HG03469 (cell line): ENCODE results near the gene KLK4.
"Not testable (repeated sequence)": the region's sequence is repeated elsewhere in the genome, so short reads cannot be mapped to it uniquely, and the experiment has no call there.

Experiments used
- ATAC-seq: cut with Tn5 transposase; IDR thresholded peaks from one replicate; pipeline ENCODE4 v1.9.1; 2021; ENCODE audit warnings: mild to moderate bottlenecking, moderate library complexity, moderate number of reproducible peaks; ENCODE audit not compliant: unreplicated experiment

Gene KLK4

DNA sequence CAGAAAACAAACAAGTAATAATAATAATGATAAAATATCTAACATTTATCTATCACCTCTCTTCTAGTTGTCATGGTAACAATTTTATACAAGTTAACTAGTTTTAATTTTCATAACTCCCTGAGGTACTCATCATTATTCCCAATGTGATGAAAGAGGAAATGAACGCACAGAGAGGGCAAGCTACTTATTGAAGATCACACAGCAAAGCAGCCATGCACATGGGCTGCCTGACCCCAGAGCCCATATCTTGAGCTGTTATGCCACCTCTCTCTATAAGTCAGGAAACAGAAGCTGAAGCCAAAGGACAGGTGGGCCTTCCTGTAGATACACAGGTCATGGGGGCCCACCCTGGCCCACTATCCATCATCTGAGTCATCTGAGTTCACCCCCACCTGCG lies 4.9 kb upstream of the KLK4 start:
- ATAC-seq = no peak

DNA sequence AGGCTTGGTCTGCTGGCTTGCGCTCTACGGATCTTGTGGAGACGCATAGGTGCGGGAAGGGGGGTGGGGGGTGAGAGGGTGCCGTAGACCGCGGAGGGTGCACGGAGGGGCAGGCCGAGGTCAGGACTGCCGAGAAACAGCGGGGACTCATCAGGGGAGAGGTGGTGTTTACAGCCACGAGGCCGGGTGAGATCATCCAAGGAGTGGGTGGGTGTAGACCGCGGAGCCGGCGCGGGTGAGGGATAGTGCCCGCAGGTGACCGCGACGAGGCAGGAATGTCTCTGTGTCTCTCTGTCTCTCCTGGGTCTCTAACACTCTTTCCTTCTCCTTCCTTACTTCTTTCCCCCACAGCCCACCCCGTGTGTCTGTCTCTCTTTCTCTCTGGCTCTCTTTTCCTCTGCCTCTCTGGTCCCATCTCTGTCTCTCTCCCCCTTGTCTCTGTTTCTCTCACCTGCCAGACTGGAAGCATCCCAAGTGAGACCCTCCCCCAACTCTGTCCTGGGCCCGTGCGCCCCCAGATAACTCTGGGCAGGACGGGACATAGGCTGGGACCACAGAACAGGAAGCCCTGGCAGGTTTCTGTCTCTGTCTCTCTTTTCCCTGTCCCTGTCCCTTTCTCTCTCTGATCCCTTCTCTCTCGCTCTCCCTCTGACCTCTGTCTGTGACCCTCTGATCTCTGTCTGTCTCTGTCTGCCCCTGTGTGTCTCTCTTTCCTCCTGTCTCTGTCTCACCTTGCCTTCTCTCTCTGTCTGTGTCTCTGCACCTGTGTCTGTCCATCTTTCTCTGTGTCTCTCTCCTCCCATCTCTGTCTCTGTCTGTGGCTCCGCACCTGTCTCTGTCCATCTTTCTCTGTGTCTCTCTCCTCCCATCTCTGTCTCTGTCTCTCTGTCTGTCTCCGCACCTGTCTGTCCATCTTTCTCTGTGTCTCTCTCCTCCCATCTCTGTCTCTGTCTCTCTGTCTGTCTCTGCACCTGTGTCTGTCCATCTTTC lies 1.8 kb upstream of the KLK4 start:
- no peak for ATAC-seq

GRCh38 chr19:50912102-50912599 lies 956 bp upstream of the KLK4 start:
- no peak for ATAC-seq

DNA sequence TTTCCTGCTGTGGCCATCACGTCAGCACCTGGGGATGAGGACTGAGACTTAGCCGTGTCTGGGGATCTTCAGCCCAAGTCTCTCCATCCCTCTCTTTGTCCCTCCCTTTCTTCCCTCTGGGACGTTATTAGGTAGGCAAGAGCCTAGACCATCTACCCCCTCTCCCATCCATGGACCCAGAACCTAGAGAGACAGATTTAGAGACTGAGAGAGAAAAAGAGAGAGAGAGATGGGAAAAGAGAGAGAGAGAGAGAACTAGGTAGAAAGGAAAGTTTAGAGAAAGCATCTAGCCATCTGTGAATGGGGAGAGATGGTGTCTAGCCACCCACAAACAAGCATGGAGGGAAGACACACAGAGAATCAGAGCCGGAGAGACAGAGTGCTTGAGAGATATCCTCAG lies 473 bp downstream of the KLK4 start:
- ATAC-seq = no peak

- no peak for ATAC-seq
These were observed 1.7 kb downstream of the KLK4 start for GRCh38 chr19:50909240-50910070.

GRCh38 chr19:50908336-50908735 lies 2.9 kb downstream of the KLK4 start:
- no peak for ATAC-seq

DNA sequence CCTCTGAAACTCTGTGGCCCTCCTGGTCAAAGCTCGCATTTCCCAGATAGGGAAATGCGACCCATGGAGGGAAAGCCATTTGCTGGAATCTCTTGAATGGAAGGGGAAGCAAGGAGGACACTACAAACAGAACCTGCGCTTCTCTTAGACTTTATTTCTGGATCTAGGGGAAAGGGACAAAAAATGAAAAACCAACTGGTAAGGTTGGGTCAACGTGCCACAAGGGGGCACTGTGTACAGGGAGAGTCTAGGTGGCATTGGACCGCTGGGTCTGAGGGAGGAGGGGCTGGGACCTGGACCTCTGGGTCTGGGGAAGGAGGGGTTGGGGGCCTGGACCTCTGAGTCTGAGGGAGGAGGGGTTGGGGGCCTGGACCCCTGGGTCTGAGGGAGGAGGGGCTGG lies 5.0 kb downstream of the KLK4 start:
- ATAC-seq = no peak

DNA sequence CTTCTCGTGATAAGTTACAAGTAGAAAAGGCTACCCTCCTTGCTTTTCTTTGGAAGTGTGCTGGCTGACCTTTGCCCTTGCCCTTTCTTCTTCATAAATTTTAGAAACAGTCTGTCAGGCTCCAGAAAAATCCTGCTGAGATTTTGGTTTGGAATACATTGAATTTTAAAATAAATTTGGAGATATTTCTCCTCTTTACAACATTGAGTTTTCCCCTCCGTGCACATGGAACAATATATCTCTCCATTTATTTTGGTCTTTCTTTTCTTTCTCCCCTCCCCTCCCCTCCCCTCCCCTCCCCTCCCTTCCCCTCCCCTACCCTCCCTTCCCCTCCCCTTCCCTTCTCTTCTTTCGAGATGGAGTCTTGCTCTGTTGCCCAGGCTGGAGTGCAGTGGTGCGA lies 8.6 kb downstream of the KLK4 start:
- ATAC-seq = no peak

- ATAC-seq = no peak
These were observed 11.6 kb downstream of the KLK4 start for GRCh38 chr19:50899569-50899968.

DNA sequence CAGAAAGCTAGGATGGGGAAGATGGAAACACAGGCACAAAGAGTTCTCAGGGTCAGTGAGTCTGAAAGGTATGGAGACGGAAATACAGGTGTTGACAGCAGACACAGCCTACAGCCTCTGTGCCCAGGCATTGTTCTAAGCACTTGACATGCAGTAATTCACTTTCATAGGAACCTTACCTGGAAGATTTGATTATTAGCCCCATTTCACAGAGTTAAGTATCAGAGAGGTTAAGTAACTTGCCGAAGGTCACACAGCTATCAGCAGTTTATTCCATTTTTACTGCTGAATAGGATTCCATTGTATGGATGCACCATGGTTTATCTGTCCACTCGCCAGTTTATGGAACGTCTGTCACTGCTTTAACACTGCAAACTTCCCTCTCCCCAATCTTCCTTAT lies 13.2 kb downstream of the KLK4 start:
- ATAC-seq = no peak

DNA sequence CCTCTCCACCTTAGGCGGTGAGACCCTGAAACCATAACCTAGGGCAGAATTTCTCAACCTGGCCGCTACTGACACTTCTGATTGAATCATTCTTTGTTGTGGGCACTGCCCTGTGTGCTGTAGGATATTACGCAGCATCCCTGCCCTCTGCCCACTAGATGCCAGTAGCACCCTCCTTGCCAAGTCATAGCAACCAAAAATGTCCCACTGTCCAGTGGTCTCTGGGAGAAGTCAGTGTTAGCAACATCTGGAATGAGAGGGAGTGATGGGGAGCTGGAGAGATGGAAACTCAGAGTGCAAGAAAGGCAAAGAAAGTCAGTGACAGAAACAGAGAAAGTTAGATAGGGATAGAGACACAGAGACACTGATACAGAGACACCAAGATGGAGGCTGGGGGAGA lies 13.6 kb downstream of the KLK4 start:
- ATAC-seq = no peak

DNA sequence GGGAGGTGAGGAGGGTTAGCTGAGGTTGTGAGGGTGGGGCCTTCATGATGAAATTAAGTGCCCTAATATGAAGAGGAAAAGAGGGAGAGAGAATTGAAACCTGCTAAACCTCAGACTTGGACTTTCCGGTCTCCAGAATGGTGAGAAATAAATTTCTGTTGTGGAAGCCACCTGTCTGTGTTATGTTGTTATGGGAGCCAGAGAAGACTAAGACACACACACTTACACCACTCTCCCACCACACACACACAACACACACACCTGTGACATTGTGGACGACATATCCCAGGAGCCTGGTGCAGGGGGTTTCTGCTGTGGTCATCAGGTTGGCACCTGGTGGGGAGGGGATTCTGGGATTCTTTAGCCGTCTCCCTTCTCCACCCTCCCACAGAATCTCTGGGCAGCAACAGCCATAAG lies 14.0 kb downstream of the KLK4 start:
- ATAC-seq = no peak

GRCh38 chr19:50896591-50897190 lies 14.5 kb downstream of the KLK4 start:
- ATAC-seq = peak; percentile 76

GRCh38 chr19:50896089-50896590 lies 15.1 kb downstream of the KLK4 start:
- not testable (repeated sequence) for ATAC-seq

DNA sequence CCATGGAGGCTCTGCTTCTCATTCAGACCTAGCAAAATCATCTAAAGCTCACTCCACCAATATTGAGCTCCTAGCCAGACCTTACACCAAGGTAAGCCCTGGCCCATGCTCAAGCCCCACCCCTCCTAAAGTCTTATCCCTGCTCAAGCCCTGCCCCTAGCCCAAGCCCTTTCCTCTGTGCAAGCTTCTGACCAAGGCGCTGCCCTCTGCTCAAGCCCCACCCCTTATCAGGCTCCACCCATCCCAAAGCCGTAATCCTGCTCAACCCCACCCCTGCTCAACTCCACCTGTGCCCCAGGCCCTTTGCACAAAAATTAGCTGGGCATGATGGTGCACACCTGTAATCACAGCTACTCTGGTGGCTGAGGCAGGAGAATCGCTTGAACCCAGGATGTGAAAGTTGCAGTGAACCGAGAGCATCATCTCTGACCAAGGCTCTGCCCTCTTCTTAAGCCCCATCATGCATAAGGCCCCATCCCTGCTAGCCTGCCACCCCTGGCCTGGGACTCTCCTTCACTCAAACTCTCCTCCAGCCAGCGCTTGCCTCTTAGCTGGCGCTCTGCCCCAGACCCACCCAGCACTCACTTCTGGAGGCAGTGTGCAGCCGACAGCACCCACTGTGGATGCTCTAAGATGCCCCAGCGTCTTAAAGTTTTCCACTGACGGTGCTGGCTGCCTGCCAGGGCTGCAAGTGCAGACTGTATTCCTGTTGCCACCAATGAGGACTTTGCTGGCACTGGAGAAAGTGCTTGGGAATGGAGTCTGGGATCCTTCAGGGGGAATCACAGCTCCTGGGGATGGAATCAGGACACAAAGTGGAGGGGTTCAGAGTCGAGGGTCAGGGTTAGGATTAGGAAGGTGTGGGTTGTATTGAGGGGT lies 16.5 kb downstream of the KLK4 start:
- no peak for ATAC-seq

DNA sequence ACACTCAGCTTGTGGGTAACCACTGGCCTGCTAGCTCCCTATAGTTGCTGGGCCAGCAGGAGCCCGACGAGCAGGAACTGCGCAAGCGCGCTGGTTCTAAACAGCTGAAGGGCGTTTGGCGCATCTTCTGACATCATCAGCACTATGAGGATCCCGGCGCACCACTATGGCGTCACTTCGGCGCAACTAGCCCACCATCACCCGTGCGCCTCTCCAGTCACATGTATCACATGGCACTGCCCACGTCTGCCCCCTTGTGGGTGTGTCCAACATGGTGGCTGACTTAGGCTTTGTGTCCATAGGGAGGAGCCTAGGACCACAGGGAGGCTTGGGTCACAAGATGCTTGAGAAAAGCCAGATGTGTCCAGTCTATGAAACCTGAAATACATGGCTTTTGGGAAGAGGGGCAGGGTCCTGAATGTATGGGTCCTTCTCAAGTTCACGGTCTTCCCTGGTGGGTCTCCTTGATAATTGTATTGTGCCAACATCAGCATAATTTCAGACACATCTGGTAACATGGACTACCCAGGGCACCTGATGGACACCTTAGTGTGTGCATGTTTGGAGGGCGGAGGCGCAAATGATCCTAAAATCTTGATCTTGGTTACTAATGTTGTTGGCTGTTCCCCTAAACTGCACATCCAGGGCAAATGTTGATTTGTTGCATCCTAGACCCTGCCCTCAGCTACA lies 18.0 kb downstream of the KLK4 start:
- ATAC-seq = no peak

DNA sequence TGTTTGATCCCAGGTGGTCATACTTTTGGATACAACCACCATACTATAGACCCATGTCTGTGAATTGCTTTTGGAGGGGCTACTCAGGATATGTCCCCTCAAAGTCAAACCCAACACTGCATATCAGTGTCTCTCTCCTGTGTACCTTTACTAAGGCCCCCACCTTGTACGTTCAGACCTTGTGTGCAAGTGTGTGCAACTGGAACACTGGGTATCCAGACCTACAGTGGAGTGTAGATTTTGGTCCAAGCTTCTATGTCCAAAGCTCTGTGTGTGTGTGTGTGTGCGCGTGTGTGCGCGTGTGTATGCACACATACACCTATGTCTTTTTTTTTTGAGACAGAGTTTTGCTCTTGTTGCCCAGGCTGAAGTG lies 20.0 kb downstream of the KLK4 start:
- no peak for ATAC-seq

GRCh38 chr19:50890422-50891252 lies 20.6 kb downstream of the KLK4 start:
- ATAC-seq = no peak

DNA sequence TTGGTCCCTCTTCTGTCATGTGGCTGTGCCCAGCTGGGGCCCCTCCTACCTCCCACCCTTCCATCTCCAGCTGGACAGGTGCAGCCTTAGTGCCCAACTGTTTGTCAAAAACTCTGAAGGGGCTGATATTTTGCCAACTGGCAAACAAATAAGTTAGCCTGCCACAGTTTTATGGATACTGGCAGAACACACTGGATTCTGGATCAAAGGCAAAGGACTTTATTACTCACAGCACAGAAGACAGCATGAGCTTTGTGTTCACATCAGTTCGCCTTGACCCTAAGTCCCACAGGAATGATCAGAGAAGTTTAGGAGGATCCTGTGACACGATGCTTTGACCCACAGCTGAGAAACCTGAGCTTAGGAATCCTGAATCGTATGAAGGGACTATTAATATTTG lies 21.6 kb downstream of the KLK4 start:
- ATAC-seq = no peak
